HFFc6 (cell line): ENCODE measurements around the gene GTF2F2. TPM values are rescaled to one million over a fixed set of nuclear protein-coding genes. Genes with fewer than 3 reads are reported as not detected.

Experiments
- DNase-seq: peaks from one replicate; pipeline ENCODE4 v3.0.0-alpha.2; 2018
- H3K27ac Mint-ChIP-seq: 2 replicates; pipeline ENCODE4 v1.8.0; 2020; ENCODE audit warnings: mild to moderate bottlenecking, mixed read lengths
- H3K27me3 Mint-ChIP-seq: 2 replicates; pipeline ENCODE4 v1.8.0; 2021; ENCODE audit warnings: mild to moderate bottlenecking, moderate library complexity, mixed read lengths; ENCODE audit not compliant: insufficient read depth
- H3K36me3 Mint-ChIP-seq: 2 replicates; pipeline ENCODE4 v1.8.0; 2021; ENCODE audit warnings: low read depth, mixed read lengths
- H3K4me1 Mint-ChIP-seq: 2 replicates; pipeline ENCODE4 v1.8.0; 2020; ENCODE audit warnings: low read depth, mixed read lengths
- H3K4me3 Mint-ChIP-seq: 2 replicates; pipeline ENCODE4 v1.8.0; 2020; ENCODE audit warnings: mild to moderate bottlenecking, moderate library complexity, mixed read lengths
- H3K9me3 Mint-ChIP-seq: 2 replicates; pipeline ENCODE4 v1.8.0; 2020; ENCODE audit warnings: mild to moderate bottlenecking, mixed read lengths
- total RNA-seq, 6 experiments: library from RNA; stranded (reverse); fragmentation: NEBNext Ultra II Directional; extraction: Animal tissue kit (Norgen Biotek cat#: 25700); gene quantifications; 2 replicates in 1 of 6; 3 replicates in 5 of 6; pipeline ENCODE4 v1.2.3, GENCODE V29; 2021
- TF ChIP-seq, protein P1 (sequence below): fragments of 200-600 bp; sonication (generic); IDR thresholded peaks from 2 replicates; pipeline ENCODE4 v1.5.0; 2021; ENCODE audit warnings: antibody characterized with exemption, mild to moderate bottlenecking

GTF2F2 gene
- total RNA-seq, 6 experiments from 2014 or later, result 22.9 to 31.5 (median 24.7) TPM

DNA sequence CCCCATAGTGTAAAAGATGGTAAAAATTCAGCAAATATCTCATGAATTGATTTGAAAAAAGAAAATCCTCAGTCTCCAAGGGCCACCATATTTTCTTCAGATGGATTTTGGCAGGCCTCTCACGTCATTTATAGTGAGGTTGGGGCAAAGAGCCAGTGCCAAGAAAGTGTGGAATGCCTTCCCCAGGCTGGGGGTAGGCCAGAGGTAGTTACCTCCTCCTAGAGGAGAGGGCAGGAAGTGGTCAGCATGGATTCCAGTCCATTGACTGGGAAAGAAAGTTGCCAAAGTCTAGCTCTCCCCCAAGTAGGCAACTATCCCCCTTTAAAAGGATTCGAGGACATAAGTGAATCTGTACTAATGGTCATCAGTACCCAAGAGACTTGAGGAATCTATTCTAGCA, 148.9 kb downstream of the GTF2F2 start:
- H3K4me1 Mint-ChIP-seq, result peaks cover 11% of the 10 kb centered on the region
- peaks cover 2% of the 10 kb centered on the region; the same call in 1 of the 2 replicates for H3K27me3 Mint-ChIP-seq
- no peak for DNase-seq
- H3K27ac Mint-ChIP-seq, result no peak overlapping the region
- H3K4me3 Mint-ChIP-seq, result no peak overlapping the region
- no peaks in the 10 kb centered on the region for H3K9me3 Mint-ChIP-seq
- H3K36me3 Mint-ChIP-seq, result peaks cover 19% of the 10 kb centered on the region
- TF ChIP-seq, protein P1, sequence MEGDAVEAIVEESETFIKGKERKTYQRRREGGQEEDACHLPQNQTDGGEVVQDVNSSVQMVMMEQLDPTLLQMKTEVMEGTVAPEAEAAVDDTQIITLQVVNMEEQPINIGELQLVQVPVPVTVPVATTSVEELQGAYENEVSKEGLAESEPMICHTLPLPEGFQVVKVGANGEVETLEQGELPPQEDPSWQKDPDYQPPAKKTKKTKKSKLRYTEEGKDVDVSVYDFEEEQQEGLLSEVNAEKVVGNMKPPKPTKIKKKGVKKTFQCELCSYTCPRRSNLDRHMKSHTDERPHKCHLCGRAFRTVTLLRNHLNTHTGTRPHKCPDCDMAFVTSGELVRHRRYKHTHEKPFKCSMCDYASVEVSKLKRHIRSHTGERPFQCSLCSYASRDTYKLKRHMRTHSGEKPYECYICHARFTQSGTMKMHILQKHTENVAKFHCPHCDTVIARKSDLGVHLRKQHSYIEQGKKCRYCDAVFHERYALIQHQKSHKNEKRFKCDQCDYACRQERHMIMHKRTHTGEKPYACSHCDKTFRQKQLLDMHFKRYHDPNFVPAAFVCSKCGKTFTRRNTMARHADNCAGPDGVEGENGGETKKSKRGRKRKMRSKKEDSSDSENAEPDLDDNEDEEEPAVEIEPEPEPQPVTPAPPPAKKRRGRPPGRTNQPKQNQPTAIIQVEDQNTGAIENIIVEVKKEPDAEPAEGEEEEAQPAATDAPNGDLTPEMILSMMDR, result peak; percentile 21; the same call in 1 of the 2 replicates

DNA sequence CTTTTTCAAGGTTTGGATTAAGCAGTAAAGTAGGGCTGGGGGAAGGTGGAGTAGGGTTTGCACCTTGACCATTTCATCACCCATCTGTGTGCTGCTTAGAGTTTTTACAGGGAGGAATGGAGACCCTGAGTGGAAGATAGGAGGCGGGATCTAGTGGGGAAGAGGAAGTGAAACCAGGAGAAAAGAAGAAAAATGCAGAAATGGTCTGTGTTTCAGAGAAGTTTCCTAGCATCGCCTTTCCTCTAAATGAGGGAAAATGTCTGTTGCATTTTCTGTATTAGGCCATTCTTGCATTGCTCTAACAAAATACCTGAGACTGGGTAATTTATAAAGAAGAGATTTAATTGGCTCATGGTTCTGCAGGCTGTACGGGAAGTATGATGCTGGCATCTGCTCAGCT, 156.6 kb downstream of the GTF2F2 start:
- Mint-ChIP-seq H3K27ac (no peak overlapping the region), H3K4me3 (no peak overlapping the region), H3K27me3 (peaks cover 1% of the 10 kb centered on the region; the same call in 1 of the 2 replicates), H3K36me3 (peaks cover 23% of the 10 kb centered on the region), H3K4me1 (peaks cover 25% of the 10 kb centered on the region), H3K9me3 (no peaks in the 10 kb centered on the region)
- DNase-seq, result no peak
- TF ChIP-seq, protein P1, result no peak

DNA sequence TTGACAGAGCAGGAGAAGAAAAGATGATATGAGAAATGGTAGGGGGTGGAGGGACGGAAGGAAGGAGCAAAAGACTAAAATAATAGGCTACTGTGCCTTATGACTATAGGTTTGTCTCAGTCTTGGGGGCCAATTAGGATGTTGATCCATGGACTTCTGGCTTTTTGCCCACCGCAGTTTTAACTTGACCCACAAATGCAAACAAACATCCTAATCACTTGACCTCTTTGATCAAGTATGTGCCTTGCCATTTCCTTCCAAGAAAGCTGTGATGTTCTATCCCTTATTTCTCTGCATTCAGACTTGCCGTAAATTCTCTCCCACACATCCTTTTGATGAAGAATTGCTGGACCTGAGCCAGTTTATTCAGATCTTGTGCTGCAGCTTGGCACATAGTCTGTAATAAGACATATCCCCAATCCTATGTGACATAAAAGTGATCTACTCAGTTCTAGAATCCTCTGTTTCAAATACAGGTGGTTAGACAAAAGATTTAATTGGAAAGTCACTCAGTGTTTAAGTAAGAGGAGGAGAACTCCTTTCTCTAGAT, 157.9 kb downstream of the GTF2F2 start:
- Mint-ChIP-seq H3K9me3 (no peaks in the 10 kb centered on the region), H3K4me1 (peaks cover 25% of the 10 kb centered on the region), H3K4me3 (no peak overlapping the region), H3K27me3 (peaks cover 1% of the 10 kb centered on the region; the same call in 1 of the 2 replicates), H3K27ac (no peak overlapping the region), H3K36me3 (peaks cover 23% of the 10 kb centered on the region)
- TF ChIP-seq, protein P1, result no peak
- DNase-seq, result no peak

DNA sequence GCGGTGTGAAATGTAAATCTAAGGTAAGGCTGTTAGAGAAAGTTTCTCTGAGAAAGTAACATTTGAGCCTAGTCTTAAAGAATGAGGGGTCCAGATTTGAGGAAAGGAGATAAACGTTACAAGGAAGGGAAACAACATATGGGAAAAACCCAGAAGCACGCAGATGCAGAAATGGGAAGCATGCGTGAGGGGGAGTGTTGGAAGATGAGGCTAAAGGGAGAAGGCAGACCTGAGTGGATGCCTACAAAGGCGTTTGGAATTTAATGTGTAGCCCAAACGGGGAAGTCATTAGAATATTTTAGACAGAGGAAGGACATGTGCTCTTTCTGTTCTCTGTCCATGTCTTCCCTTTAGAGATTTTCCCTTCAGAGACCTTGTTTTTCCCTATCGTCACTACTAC, 159.7 kb downstream of the GTF2F2 start:
- TF ChIP-seq, protein P1, result no peak
- no peak overlapping the region for H3K4me3 Mint-ChIP-seq
- H3K27me3 Mint-ChIP-seq, result peaks cover 1% of the 10 kb centered on the region; the same call in 1 of the 2 replicates
- H3K9me3 Mint-ChIP-seq, result no peaks in the 10 kb centered on the region
- DNase-seq, result no peak
- no peak overlapping the region for H3K27ac Mint-ChIP-seq
- peaks cover 19% of the 10 kb centered on the region for H3K36me3 Mint-ChIP-seq
- peaks cover 25% of the 10 kb centered on the region for H3K4me1 Mint-ChIP-seq

DNA sequence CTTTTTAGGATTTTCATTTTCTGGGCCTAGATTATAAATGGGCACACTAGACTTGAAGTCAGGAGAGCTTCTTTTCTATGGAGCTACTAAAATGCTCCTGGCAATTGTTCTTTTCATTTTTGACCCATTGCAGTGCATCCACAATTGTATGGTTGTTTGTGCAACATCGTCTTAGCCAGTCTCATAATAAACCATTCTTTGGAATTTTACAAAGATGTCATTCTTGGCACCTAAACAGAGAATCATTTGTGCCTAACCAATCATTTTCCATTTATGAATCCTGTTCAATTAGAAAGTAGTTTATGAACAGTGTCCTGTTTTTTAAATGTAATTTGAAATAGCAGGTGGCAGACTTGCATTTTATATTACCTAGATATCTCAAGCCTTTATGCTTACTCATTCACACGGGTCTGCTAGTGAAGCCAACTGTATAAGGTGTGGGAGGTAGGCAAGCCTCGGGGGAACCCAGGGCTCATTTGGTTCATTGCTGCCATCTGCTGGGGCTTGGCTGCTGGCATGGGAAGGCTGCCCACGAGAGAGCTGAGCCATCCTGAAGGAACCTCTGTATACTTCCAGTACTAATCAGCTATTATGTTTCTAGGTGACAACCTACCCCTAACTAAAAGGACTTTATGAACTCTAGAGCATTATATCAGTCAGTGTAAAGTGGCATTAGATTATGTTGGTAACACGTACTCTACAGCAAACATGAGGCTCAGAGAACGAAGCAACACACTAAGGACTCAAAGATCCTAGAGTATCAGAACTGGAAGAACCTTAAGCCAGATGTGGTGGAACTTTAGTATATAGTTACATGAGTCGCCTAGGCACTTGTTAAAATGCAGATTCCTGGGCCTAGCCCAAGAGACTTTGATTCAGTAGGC, 160.7 kb downstream of the GTF2F2 start:
- H3K27me3 Mint-ChIP-seq, result peaks cover 1% of the 10 kb centered on the region; the same call in 1 of the 2 replicates
- TF ChIP-seq, protein P1, result peak; percentile 86
- peak; percentile 67 for DNase-seq
- H3K4me3 Mint-ChIP-seq, result no peak overlapping the region
- H3K27ac Mint-ChIP-seq, result peak overlapping the region; percentile 43; the same call in 1 of the 2 replicates
- H3K9me3 Mint-ChIP-seq, result no peaks in the 10 kb centered on the region
- peaks cover 25% of the 10 kb centered on the region for H3K4me1 Mint-ChIP-seq
- H3K36me3 Mint-ChIP-seq, result peaks cover 17% of the 10 kb centered on the region
